ENCODE results near the gene ZNF839. TPM values are rescaled to one million over a fixed set of nuclear protein-coding genes. Genes with fewer than 3 reads are reported as not detected.

Gene ZNF839
- total RNA-seq, 1 donor from 2014 or later: 9.8 TPM

GRCh38 chr14:102333390-102333789 lies 13.8 kb downstream of the ZNF839 start:
- DNase-seq (ENCODE audit: low read depth): no peak

GRCh38 chr14:102333795-102334705 lies 14.5 kb downstream of the ZNF839 start:
- Histone ChIP-seq H3K36me3 (ENCODE audit: control insufficient read depth, insufficient read depth, low read length) (no peaks in the 10 kb centered on the region), H3K27me3 (ENCODE audit: control insufficient read depth, insufficient read depth, low read length) (no peaks in the 10 kb centered on the region), H3K4me3 (ENCODE audit: low read depth, low read length) (no peak overlapping the region)
- TF ChIP-seq CTCF (IDR thresholded peaks at IDR 0.05; ENCODE audit: insufficient read depth, low read length, poor library complexity, severe bottlenecking): no peak
- no peak for DNase-seq (ENCODE audit: low read depth)

More at GRCh38 chr14:102333390-102333789, 13.8 kb downstream of the ZNF839 start:
- H3K27me3 ChIP-seq (ENCODE audit: control insufficient read depth, insufficient read depth, low read length): no peaks in the 10 kb centered on the region
- no peaks in the 10 kb centered on the region for H3K36me3 ChIP-seq (ENCODE audit: control insufficient read depth, insufficient read depth, low read length)
- no peak for TF ChIP-seq CTCF (IDR thresholded peaks at IDR 0.05; ENCODE audit: insufficient read depth, low read length, poor library complexity, severe bottlenecking)
- H3K4me3 ChIP-seq (ENCODE audit: low read depth, low read length): no peak overlapping the region

GRCh38 chr14:102335163-102335562 lies 15.6 kb downstream of the ZNF839 start:
- no peak overlapping the region for H3K4me3 ChIP-seq (ENCODE audit: low read depth, low read length)
- H3K36me3 ChIP-seq (ENCODE audit: control insufficient read depth, insufficient read depth, low read length): no peaks in the 10 kb centered on the region
- no peak for DNase-seq (ENCODE audit: low read depth)
- TF ChIP-seq CTCF (IDR thresholded peaks at IDR 0.05; ENCODE audit: insufficient read depth, low read length, poor library complexity, severe bottlenecking): no peak
- no peaks in the 10 kb centered on the region for H3K27me3 ChIP-seq (ENCODE audit: control insufficient read depth, insufficient read depth, low read length)

- no peak for TF ChIP-seq CTCF (IDR thresholded peaks at IDR 0.05; ENCODE audit: insufficient read depth, low read length, poor library complexity, severe bottlenecking)
- Histone ChIP-seq H3K27me3 (ENCODE audit: control insufficient read depth, insufficient read depth, low read length) (no peaks in the 10 kb centered on the region), H3K4me3 (ENCODE audit: low read depth, low read length) (no peak overlapping the region), H3K36me3 (ENCODE audit: control insufficient read depth, insufficient read depth, low read length) (no peaks in the 10 kb centered on the region)
- DNase-seq (ENCODE audit: low read depth): no peak
Measured at GRCh38 chr14:102338724-102339123, 19.2 kb downstream of the ZNF839 start.

- no peaks in the 10 kb centered on the region for H3K27me3 ChIP-seq (ENCODE audit: control insufficient read depth, insufficient read depth, low read length)
- H3K4me3 ChIP-seq (ENCODE audit: low read depth, low read length): no peak overlapping the region
- no peak for TF ChIP-seq CTCF (IDR thresholded peaks at IDR 0.05; ENCODE audit: insufficient read depth, low read length, poor library complexity, severe bottlenecking)
- H3K36me3 ChIP-seq (ENCODE audit: control insufficient read depth, insufficient read depth, low read length): peaks cover 1% of the 10 kb centered on the region
- DNase-seq (ENCODE audit: low read depth): no peak
Measured at GRCh38 chr14:102341566-102341965, 22.0 kb downstream of the ZNF839 start.
